Measurements from ENCODE around the gene ZNF423. TPM values are rescaled to one million over a fixed set of nuclear protein-coding genes. Genes with fewer than 3 reads are reported as not detected.

The ZNF423 gene
- total RNA-seq, 1 experiment from 2014 or later = 43.6 TPM

DNA sequence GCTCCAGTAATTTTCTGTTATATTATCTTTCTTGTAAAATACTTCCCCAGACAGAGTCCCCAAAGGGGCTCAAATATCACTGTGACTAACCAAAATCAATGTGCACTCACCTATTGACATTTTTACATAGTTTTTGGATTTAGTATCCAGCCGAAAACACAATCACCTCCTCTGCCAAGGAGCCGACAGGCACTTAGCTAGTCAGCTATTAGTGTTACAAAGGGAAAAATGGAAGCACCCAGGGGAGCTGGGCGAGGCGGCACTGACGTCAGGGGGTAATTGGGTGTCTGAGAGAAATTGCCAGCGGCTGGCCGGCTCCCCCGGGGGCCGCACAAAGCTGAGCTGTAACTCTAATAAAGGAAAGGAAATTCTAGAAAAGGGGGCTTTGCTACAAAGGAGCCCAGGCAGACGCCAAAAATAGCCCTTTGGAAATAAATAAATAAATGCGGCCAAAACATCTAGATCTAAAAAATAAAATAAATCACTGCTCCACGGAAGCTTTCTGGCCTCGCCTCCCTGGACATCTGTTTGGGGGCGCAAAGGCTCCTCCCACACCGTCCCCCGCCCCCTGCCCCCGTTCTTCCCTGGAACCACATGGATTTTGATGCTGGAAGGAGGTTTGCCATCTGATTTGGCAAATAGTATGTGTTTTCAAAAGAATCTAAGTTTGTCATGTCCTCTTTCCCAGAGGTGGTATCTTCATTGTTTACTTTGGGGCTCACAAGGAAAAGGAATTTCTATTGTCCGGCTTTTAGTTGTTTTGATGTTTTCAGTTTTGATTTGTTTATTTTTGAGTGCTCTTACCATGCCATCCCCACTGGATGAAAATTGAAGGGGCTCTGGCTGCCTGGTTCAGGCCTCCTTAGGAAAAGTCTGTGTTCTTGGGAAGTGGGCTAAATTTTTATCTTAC lies 156.7 kb downstream of the ZNF423 start:
- Histone ChIP-seq H3K4me3 (ENCODE audit: insufficient read depth, low read depth, low read length) (no peak overlapping the region), H3K27me3 (ENCODE audit: control insufficient read depth, insufficient read depth, low read length) (no peaks in the 10 kb centered on the region), H3K36me3 (replicated peaks; ENCODE audit: control insufficient read depth, insufficient read depth, low read length) (no peaks in the 10 kb centered on the region)
- no peak for DNase-seq

DNA sequence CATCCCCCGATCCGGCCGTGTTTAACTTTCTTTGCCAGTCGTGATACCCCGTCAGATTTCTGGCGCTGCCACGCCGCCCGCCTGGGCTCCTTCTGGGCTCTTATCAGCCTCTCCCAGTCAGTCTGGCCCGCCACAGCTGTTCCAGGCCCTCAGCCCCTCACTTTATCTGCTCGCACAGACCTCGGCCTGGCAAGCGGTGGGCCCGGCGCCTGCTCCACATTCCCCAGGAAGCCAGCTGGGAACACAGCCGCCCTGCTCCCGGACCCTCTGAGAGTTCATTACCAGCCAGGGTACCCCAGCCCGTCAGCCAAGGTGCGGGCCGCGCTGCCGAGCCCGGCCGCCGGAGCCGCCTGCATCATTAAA lies 157.5 kb downstream of the ZNF423 start:
- DNase-seq = no peak
- Histone ChIP-seq H3K4me3 (ENCODE audit: insufficient read depth, low read depth, low read length) (no peak overlapping the region), H3K27me3 (ENCODE audit: control insufficient read depth, insufficient read depth, low read length) (no peaks in the 10 kb centered on the region), H3K36me3 (replicated peaks; ENCODE audit: control insufficient read depth, insufficient read depth, low read length) (no peaks in the 10 kb centered on the region)

DNA sequence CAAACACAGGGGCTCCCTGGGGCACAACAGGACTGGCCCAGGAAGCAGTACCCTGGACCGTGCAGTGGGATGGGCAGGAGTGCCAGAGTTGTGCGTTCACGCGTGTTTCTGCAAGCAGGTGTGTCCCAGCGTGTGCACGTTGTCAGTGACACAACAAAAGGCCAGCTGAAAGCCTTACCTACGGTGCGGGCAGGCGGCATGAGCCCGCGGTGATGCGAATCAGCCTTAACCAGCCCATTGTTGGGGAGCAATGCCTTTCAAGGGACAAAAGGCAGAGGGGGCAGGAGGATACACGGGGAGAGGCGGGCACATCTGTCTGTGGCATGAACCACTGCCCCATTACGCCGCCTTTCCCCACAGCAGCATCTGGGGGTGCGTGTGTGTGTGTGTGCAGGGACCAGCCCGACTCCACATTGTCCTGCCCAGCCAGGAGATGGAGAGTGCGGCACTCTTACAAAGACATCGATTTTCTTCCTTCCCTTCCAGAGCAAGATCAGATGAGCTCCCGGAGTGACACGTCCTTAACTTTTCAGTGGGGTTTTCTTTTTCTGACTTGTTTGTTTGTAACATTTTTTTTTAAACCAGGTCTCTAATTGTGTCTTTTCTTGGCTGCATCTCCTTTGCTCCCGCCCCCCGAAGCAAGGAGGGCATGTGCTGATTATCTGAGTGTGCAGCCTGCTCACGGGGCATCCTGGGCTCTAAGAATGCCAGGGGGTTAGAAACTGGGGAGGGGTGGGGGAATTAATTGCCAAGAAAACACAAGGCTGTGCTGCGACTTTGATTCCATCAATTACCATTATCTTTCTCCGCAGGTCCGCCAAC lies 158.1 kb downstream of the ZNF423 start:
- H3K27me3 ChIP-seq (ENCODE audit: control insufficient read depth, insufficient read depth, low read length) = no peaks in the 10 kb centered on the region
- no peak overlapping the region for H3K4me3 ChIP-seq (ENCODE audit: insufficient read depth, low read depth, low read length)
- no peaks in the 10 kb centered on the region for H3K36me3 ChIP-seq (replicated peaks; ENCODE audit: control insufficient read depth, insufficient read depth, low read length)
- no peak for DNase-seq

DNA sequence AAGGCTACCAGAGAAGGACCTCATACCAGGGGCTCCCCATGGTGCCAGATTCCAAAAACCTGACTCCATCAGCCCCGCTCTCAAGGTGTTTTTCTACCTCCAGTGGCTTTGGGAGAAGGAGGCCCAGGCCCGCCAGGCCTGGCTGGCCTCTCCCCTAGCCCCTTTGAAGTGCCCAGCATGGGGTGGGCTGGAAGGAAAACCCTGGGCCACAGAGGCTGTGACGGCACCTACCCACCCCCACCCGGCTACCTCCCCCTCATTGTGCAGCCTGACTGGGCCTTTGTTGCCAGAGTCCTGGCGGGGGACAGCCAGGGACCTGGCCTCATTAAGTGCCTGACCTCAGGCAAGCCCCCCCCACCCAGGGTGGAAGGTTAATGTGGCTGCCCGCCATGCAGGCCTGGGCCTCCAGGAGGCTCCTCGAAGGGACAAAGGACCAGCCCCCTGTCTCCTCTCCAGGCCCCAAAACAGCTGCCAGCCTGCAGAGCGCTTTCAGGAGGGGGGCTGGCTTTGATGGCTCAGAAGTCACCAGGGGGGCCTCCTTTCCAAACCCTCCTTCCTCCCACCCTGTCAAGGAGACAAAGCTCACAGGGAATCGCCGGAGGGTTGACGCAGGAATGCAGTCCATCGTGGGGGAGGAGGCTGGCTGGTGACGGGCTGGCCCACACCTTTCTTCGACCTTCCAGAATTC lies 159.4 kb downstream of the ZNF423 start:
- H3K4me3 ChIP-seq (ENCODE audit: insufficient read depth, low read depth, low read length) = no peak overlapping the region
- peak; percentile 91 for DNase-seq
- H3K36me3 ChIP-seq (replicated peaks; ENCODE audit: control insufficient read depth, insufficient read depth, low read length) = no peaks in the 10 kb centered on the region
- no peaks in the 10 kb centered on the region for H3K27me3 ChIP-seq (ENCODE audit: control insufficient read depth, insufficient read depth, low read length)

DNA sequence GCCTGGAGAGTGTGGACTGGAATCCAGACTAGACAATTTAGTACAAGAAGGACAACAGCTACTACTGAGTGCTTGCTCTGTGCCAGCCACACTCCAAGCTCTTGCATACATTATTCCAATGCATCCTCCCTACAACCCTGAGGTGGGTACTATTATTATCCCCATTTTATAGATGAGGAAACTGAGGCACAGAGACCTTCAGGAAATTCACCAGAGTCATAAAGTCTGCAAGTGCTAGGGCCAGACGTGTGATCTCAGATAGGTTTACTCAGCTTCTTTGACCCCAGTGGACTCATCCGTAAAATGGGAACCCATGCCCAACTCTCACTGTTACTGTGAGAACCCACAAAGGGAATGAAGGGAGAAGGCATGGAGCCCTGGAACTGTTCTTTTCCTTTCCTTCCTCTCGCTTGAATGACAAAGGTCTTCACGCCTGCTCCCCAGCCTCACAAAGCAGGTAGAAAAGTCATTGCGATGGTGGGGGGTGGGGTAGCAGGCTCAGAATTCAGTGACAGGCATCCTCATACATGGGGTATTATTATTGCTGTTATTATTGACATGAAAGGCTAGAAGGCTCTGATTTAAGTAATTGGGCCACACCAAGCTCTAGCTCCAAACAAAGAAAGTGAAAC lies 160.0 kb downstream of the ZNF423 start:
- H3K27me3 ChIP-seq (ENCODE audit: control insufficient read depth, insufficient read depth, low read length) = no peaks in the 10 kb centered on the region
- H3K36me3 ChIP-seq (replicated peaks; ENCODE audit: control insufficient read depth, insufficient read depth, low read length) = no peaks in the 10 kb centered on the region
- DNase-seq = no peak
- no peak overlapping the region for H3K4me3 ChIP-seq (ENCODE audit: insufficient read depth, low read depth, low read length)

DNA sequence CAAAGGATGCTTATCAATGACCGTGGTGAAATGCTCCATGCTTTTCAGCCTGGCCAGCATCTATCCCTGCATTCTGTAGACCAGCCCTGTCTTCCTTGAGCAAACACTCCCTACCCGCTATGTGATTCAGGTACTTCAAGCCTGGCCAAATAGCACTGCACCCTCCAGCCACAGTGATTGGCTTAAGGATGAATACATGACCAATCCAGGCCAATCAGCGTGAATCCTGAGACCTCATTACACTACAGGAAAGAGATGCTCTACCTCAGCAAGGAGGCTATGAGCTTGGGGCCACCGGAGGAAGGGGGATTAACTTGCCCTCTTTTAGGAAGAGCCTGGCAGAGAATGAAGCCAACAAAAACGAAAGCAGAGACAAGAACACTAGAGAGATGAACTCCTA lies 162.5 kb downstream of the ZNF423 start:
- Histone ChIP-seq H3K27me3 (ENCODE audit: control insufficient read depth, insufficient read depth, low read length) (no peaks in the 10 kb centered on the region), H3K36me3 (replicated peaks; ENCODE audit: control insufficient read depth, insufficient read depth, low read length) (no peaks in the 10 kb centered on the region; the same call in 1 of the 2 replicates), H3K4me3 (ENCODE audit: insufficient read depth, low read depth, low read length) (no peak overlapping the region)
- DNase-seq = peak; percentile 73

DNA sequence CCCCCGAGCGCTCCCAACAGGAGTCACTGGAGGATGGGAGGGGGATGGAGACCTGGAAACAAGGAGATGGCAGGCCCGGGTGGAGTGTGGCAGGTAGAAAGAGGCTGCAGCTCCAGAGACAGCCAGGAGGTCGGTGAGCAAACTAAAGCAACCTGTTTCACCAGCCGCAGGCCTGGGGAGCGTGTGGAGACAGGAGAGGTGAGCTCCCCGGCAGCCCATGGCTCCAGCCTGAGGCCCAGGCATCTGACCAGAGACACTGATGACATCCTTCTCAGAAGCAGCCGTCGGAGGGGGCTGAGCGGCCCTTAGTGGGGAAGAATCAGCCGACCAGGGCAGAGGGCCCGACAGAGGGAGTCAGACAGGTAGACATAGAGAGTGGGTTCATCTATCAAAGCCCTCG lies 165.1 kb downstream of the ZNF423 start:
- Histone ChIP-seq H3K36me3 (replicated peaks; ENCODE audit: control insufficient read depth, insufficient read depth, low read length) (no peaks in the 10 kb centered on the region; the same call in 1 of the 2 replicates), H3K27me3 (ENCODE audit: control insufficient read depth, insufficient read depth, low read length) (no peaks in the 10 kb centered on the region), H3K4me3 (ENCODE audit: insufficient read depth, low read depth, low read length) (no peak overlapping the region)
- no peak for DNase-seq

DNA sequence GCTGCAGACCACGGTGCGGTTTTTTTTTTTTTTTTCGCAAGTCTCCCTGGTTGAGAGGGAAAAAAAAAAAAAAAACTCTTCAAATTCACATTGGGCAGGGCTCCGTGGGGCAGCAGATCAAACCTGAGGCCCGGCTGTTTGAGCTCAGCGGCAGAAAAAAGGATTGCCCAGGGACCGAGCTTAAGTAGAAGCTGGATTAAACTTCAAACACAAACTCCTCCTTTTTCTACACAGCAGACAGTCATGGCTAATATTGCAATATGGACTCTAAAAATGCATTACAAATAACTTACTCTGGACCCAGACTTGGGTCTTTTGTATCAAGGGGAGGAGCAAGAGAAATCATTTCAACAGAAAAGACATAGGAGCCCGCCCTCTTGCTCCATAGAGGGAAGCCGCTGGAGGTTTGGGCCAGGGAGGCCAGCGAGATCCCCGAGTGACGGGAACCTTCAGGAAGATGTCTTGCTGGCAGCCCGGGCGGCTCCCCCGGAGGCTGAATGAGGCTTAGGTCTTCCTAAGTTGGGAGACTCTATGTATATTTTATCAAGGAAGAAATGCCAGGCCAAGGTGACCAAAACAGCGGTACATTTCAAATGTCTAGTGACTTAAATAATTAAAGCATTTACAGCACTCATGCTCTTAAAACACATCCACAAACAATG lies 167.7 kb downstream of the ZNF423 start:
- peak; percentile 86 for DNase-seq

DNA sequence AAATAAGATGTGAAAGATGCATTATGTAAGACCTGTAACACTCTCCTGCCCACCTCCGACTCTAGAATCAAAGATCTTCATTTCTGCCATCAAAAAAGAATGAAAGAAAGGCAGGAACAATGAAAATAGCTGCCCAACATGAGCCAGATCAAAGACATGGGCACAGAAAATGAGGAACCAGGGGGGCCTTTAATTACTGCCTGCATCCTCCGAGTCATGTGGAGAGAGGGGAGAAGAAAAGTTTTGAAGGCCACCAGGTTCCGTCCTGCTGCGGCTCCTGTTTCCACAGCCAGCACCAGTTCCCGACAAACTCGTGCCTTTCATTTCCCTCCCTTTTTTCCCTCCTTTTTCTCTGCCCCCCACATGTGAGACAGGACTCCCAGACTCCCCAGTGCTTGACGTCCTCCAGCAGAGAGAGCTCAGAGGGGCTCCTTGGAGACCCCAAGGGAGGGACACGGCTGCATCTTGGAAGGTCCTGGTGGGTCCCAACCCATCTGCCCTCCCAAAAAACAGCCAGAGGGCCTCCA lies 168.4 kb downstream of the ZNF423 start:
- Histone ChIP-seq H3K4me3 (ENCODE audit: insufficient read depth, low read depth, low read length) (no peak overlapping the region), H3K27me3 (ENCODE audit: control insufficient read depth, insufficient read depth, low read length) (no peaks in the 10 kb centered on the region), H3K36me3 (replicated peaks; ENCODE audit: control insufficient read depth, insufficient read depth, low read length) (no peaks in the 10 kb centered on the region; the same call in 1 of the 2 replicates)
- DNase-seq = no peak

More for the DNA sequence above, 167.7 kb downstream of the ZNF423 start:
- Histone ChIP-seq H3K36me3 (replicated peaks; ENCODE audit: control insufficient read depth, insufficient read depth, low read length) (no peaks in the 10 kb centered on the region; the same call in 1 of the 2 replicates), H3K27me3 (ENCODE audit: control insufficient read depth, insufficient read depth, low read length) (no peaks in the 10 kb centered on the region), H3K4me3 (ENCODE audit: insufficient read depth, low read depth, low read length) (no peak overlapping the region)

DNA sequence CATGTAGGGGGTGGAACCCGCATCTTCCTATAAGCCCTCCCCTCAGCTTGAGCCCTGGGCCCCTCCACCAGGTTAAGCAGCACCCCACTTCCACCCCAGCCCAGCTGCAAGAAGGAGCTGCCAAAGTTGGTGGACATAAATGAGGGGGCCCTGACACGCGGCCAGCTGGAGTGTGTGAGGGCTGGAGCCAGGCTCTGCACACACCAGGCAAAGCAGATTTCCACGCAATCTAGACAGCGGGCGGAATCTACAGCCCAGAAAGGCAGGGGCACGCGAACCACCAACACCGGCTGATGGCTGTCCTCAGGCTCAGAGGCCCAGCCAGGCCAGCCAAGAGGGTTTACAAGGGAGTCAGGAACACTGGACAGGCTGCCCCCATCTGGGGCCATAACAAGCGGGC lies 171.2 kb downstream of the ZNF423 start:
- no peaks in the 10 kb centered on the region; the same call in 1 of the 2 replicates for H3K36me3 ChIP-seq (replicated peaks; ENCODE audit: control insufficient read depth, insufficient read depth, low read length)

DNA sequence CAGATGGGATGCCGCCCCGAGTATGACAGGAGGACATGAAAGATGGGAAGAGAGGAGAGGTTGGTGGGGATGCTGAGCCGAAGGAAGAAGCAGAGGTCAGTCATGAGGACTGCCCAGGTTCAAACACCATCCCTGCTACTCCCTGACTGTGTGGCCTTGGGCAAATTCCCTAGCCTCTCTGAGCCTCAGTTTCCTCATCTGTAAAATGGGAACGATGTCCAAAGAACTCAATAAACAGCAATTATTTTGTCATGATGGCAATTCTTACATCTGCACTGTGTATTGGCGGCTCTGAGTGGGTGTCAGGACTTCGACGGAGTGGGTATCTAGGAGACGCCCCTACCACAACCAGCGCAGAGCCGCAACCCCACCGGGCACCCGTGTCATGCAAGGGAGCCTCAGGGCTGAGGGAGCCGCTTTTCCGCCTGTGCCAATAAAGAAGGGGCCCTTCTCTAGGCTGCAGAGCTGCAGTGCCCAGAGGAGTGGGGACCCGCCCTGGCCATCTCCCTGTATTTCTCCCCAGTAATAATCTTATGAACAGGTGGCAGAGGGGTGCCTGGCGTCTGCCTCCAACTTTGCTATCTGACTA lies 173.2 kb downstream of the ZNF423 start:
- DNase-seq = no peak
- no peak overlapping the region for H3K4me3 ChIP-seq (ENCODE audit: insufficient read depth, low read depth, low read length)
- no peaks in the 10 kb centered on the region for H3K36me3 ChIP-seq (replicated peaks; ENCODE audit: control insufficient read depth, insufficient read depth, low read length)
- H3K27me3 ChIP-seq (ENCODE audit: control insufficient read depth, insufficient read depth, low read length) = no peaks in the 10 kb centered on the region

More for the DNA sequence above, 171.2 kb downstream of the ZNF423 start:
- Histone ChIP-seq H3K27me3 (ENCODE audit: control insufficient read depth, insufficient read depth, low read length) (no peaks in the 10 kb centered on the region), H3K4me3 (ENCODE audit: insufficient read depth, low read depth, low read length) (no peak overlapping the region)
- DNase-seq = no peak

DNA sequence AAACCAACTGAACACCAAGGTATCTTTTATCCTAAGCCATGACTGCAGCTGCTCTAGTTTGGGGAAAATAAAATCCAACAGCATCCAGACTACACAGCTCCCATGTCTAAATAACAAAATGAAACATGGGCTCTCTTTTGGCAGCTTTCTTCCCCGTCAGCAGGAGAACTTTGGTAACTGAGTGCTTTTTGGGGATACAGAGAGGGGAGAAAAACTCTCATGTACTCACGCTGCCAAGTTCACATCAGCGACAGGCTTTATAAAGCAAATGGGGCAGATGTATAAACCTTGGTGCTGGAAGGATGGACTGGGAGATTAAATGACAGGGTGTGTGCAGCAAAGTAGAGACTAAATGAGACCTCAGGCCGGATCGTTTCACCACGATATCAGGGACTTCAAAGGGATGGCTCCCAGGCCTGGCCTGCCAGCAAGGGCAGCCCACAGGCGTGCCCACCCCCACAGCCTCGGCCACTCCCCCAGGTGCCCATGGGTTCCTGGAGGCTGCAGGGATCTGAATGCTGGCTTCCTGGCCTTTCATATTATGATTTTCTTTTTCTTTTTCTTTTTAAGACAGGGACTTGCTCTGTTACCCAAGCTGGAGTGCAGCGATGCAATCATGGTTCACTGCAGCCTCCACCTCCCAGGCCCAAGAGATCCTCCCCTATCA lies 174.6 kb downstream of the ZNF423 start:
- no peaks in the 10 kb centered on the region for H3K27me3 ChIP-seq (ENCODE audit: control insufficient read depth, insufficient read depth, low read length)
- no peaks in the 10 kb centered on the region for H3K36me3 ChIP-seq (replicated peaks; ENCODE audit: control insufficient read depth, insufficient read depth, low read length)
- DNase-seq = no peak
- no peak overlapping the region for H3K4me3 ChIP-seq (ENCODE audit: insufficient read depth, low read depth, low read length)

DNA sequence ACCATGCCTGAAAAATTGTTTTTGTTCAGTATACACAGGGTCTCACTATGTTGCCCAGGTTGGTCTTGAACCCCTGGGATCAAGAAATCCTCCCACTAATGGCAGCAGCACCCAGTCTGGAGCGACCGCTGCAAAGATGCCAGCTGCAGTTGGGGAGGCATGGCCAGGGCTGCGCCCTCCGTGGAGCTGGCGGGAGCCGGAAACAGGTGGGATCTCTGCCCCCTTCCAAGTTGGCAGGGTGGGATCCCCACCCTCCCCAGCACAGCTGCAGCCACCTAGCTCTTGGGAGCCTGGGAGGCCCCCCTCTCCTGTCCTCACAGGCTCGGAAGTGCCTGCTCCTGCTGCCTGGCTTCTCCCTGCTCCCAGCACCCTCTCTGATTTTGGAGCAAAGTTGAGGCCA lies 176.8 kb downstream of the ZNF423 start:
- H3K4me3 ChIP-seq (ENCODE audit: insufficient read depth, low read depth, low read length) = no peak overlapping the region
- DNase-seq = no peak
- no peaks in the 10 kb centered on the region for H3K27me3 ChIP-seq (ENCODE audit: control insufficient read depth, insufficient read depth, low read length)
- no peaks in the 10 kb centered on the region for H3K36me3 ChIP-seq (replicated peaks; ENCODE audit: control insufficient read depth, insufficient read depth, low read length)

All from H7 (cell line).